CD4-positive, alpha-beta T cell treated with Interleukin-2 at 100 ng/mL for 4 hours (primary cell): ENCODE data around the gene DGAT2.
A peak's percentile ranks its signal among the peaks of the same experiment; 100 is the strongest.

Experiments
- DNase-seq: peaks from one replicate; pipeline ENCODE4 v3.0.0-alpha.2; 2020; ENCODE audit warnings: low spot score

DGAT2 gene

DNA sequence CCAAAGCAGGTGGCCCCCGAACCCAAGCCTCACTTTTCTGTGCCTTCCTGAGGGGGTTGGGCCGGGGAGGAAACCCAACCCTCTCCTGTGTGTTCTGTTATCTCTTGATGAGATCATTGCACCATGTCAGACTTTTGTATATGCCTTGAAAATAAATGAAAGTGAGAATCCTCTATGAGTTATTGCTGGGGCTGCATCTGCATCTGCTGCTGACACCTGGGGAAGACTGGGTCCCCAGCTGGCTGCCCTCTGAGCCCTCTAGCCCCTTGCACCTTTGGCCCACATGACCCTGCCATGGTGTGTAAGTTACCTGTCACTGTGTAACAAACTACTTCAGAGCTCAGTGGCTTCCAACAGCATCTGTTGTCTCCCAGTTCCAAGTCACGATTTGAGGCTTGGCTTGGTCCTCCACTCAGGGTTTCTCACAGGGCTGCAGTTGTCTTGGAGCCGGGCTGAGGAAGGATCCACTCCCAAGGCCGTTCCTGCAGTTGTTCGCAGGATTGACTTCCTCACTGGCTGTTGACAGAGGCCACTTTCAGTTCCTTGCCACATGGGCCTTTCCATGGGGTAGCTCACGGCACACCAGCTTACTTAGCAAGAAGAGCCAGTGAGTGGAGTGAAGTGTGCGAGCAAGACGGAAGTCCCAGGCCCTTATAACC, 32.9 kb downstream of the DGAT2 start:
- DNase-seq = no peak

DNA sequence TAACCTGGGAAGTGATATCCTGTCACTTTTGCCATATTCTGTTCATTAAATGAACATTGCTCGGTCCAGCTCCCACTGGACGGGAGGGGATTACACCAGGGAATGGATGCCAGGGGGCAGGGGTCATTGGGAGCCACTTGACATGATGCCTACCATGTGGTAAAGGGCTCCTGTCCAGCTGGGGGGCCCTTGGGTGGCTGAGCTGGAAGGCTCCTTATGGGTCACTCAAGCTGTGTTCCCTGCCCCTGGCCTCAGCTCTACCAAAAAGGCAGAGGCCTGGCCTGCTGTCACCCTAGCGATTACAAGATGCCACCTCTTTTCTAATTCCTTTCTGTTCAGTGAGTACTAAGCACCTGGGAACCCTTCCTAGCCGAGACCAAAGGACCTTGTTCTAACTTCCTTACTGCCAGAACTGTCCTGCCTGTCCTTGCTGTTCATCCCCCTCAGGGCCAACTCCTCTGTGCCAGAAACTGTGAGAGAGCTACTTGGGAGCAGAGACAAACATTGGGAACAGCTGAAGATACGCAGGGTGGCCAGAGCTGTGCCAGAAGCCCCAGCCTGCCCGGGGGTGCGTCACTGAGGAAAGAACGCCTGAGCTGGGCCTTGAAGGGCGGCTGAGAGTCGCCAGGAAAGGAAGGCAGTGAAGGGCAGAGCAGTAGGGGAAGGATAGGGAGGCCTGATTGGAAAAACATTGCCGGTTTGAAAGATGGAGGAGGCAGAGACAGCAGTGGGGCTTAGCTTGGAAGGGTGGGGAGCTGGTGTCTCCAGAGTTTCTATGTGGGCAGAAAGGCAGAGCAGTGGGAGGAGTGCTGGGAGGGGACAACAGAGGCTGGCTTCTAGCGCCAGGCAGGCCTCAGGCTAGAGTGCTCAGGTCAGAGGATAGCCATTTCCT, 33.7 kb downstream of the DGAT2 start:
- no peak for DNase-seq

DNA sequence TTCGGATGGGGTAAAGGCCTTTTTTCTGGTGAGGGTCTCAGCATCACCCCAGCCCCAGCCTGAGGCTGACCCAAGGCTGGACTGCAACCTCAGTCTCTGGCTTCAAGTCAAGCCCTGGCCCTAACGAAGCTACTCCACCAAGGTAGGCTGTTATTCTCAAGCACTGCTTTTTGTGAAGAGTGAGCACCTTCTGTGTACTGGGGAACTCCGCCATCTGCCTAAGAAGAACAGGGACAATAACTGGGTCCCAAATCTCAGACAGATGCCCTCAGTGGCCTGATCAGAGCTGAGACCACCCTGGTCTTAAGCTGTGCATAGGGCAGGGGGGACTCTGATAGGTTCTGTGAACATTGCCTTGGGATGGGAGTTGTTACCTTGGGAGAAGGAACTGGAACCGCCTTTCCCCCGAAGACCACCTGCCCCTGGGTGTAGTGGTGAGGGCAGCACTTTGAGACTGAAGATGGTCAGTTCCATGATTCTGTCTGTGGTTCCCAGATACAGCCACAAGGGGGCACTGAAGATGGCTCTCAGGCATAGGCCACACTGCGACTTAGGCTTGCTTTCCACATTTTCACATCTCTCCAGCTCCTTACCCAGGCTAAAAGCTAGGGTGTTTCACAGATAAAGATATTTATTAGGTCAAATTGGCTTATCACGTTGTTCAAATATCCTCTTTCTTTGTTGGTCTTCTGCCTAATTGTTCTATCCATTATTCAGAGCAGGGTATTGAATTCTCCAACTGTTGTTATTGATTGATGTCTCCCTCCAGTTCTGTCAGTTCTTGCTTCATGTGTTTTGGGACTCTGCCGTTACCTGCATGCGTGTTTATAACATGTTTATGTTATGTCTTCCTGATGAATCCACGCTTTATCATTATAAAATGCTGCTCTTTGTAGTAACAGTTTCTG, 34.6 kb downstream of the DGAT2 start:
- DNase-seq = peak; percentile 79

DNA sequence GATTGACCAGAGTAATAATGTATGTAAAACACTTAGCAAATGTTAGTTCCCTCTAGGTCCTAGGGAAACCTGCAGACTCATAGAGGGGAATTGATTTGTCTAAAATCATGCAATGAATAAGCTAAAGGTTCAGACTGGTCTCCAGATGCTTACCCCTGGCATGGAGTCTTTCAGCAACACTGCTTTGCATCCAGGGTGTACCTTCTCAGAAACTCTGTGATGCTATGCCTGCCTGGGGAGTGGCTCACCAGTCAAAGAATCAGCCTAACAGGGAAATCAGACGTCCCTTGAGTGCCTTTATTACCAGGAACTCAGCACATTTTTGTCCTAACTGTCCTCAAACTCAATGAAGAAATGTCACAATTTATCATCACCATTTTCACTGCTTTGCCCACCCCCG, 40.5 kb downstream of the DGAT2 start:
- DNase-seq = no peak

DNA sequence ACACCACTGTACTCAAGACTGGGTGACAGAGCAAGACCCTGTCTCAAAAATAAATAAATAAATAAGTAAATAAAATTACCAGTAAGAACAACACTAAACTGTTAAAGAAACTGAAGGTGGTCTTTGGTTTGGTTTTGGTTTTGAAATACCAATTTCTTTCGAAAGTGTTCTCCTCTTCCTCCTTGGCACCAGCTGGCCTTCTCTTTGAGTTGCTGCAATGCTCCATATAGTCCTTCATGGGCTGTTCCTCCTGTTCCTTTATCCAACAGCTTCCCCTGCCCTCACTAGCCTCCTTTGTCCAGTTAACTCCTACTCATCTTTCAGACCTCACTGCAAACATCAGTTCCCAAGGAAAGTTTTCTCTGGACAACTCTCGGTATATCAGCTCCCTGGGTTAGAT, 41.4 kb downstream of the DGAT2 start:
- DNase-seq = no peak

DNA sequence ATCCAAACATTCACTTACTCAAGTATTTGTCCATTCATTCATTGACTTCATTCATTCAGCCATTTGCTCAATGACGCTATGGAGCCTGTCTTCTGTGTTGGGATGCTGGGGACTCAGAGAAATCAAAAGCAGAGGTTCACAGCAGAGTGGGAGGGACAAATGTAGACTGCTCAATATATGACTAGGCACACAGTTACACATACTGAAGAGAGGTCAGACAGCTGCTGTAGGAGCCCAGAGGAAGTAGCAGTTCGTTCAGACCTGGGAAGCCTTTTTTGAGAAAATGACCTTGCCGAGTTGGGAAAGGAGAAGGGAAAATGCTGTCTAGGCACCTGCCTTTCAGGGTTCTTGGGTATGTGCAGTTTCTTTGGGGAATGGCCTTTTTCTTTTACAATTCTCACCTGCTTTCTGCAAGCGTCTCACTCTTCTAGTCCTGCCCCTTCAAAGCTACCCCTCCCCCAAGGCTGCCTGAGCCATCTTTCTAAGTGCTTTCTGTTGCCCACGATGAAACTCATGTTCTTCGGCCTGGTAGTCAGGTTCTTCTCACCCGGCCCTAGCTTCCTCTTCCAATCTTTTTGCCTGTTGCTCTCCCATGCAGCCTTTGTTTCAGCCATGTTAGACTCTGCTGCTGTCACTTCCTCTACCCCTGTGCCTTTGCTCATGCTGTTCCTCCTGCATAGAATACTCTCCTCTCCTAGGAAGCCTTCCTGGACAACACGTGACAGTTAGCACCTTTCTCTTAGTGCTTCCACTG, 42.2 kb downstream of the DGAT2 start:
- DNase-seq = no peak

DNA sequence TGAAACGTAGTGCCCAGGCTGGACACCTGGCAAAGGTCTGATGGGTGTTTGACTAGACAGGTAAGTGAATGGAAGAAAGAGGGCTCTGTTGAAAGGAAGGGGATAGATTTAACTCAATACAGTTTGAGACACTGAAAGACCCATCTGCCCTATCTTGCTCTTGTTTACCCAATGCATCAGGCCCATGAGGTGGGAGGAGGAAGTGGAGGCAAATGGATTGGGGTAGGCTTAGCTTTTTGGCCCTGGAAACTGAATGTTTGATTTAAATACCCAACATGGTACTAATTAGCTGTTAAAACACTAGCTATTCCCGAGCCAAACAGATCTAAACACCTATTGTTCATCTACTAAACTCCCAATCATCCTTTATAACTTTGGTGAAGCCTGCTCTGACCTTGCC, 42.9 kb downstream of the DGAT2 start:
- DNase-seq = no peak

DNA sequence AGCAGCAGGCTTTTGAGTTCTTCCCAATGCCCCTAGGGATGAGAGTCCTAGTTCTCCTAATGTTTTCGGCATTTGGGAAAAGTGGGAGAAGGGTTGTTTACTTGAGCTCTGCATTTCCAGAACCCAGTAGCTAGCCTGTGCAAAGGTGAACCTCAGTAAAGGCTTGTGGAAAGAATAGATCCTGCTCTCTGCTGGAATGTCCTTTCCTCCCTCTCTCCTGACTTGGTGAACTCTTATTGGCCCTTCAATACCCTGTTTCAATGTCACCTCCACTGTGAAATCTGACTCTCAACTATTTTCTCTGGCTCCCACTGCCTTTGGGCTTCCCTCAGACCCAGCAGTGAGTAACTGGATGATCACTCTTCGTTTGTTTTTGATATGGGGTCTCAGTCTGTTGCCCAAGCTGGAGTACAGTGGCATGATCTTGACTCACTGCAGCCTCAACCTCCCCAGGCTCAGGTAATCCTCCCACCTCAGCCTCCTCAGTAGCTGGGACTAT, 44.0 kb downstream of the DGAT2 start:
- DNase-seq = no peak

DNA sequence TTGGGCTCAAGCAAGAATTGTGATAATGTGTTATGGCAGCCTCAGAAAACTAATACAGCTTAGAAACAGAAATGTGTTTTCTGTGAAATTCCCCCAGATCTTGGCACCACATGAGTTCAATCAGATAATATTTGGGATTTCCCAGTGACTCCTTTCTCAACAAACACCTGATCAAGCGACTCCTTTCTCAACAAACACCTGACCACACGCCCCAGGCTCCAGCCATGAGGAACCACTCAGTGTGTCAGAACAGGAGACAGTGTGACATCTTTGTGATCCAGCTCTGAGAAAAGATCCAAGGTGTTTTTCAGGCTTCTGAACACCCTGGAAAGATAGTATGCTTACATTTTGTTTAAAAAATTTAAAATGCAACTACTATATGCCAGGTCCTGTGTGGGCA, 44.5 kb downstream of the DGAT2 start:
- DNase-seq = no peak

DNA sequence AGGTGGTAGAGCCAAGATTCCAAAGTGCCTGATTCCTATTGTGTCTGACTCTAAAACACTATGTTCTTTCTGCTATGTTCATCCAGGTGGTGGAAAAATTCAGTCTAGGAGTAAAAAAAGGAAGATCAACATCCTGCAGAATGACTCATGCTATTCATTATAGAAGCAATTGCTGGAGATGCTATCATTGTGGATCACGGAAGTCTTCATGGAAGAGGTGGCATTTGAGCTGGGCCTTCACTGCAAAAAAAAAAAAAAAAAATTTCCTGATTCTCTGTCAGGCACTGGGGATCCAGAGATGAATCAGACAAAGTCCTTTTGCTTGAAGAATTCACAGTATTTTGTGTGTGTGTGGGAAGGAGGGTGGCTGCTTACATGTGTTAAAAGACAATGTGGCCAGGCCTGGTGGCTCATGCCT, 45.1 kb downstream of the DGAT2 start:
- DNase-seq = no peak

DNA sequence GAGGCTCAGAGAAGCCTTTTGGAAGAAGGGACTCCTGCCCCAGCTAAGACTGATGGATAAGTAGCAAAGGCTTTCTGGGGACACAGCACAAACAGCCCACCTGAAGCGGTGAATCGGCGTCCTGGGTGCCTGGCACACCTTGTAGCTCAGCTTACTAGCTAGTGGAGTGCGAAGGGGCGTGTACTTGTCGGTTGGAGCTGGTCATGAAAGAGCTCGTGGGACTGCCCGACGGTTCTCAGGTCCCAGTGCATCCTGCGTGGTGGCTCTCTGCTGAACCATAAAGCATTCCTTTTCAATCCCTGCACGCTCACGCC, 45.7 kb downstream of the DGAT2 start:
- DNase-seq = no peak

DNA sequence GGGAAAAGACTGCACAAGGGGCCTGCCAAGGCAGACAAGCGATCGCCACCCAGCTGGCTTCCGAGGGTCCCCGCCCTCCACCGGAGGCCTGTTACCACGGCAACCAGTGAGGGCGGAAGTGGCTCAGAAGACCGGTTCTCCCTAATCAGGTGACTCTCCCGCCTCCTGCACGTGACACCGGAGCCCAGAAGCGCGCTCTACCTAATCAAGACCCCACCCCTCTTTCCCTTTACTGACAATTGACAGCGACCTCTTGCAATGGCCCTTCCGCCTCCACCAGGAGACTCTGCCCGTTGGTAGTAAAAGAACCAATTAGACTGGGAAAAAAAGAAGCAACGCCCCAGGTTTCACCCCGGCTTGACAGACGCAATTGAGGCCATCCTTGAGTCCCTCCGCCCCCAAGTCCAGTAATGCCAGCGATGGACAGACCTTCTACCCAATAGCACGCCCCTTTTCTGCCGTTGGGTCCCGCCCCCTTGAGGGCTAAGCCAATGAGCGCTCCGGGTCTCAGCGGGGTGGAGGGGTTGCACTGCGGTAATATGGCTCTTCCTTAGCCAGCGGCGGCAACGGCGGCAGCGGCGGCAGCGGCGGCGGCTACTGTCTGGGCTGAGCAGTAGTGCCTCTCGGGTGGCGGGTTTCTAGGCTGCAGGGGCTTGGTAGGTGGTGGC, 46.2 kb downstream of the DGAT2 start, which contains the start of gene UVRAG:
TSS of gene UVRAG (plus strand) at position 534 of the 668 bp plus-strand sequence. CDS start 198 bp downstream, outside the sequence.
- DNase-seq = peak; percentile 99

DNA sequence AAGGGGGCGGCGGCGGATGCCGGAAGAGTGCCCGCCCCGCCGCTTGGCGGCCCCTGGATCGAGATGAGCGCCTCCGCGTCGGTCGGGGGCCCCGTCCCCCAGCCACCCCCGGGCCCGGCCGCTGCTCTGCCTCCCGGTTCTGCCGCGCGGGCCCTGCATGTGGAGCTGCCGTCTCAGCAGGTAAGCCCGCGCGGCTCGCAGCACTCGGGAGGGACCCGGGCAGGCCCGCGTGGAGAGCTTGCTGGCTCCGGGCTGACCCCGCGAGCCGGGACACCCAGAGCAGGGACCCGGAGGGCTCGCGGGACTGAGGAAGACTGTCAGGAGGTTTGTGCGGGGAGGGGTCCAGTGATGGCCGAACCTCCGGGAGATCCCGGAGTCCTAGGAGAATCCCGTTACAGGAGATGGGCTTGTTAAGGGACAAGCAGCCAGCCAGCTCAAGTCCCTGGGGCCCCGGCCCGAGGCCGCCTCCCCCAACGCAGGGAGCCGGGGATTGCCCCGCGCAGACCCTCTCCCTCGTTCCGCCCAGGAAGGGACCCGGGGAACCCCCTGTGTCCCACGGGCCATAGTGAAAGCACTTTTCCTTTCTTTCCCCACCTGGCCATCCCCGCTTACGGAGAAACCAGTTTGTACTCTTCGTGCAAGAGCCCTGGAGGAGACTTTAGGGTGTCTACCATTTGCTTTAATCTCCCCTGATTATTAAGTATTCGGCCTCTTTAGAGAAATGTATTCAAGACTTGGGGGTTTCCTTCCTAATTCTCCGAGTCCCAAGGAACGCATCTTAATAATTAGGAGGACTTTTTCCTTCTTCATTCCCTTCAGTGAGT, 47.0 kb downstream of the DGAT2 start:
- peak; percentile 37 for DNase-seq

DNA sequence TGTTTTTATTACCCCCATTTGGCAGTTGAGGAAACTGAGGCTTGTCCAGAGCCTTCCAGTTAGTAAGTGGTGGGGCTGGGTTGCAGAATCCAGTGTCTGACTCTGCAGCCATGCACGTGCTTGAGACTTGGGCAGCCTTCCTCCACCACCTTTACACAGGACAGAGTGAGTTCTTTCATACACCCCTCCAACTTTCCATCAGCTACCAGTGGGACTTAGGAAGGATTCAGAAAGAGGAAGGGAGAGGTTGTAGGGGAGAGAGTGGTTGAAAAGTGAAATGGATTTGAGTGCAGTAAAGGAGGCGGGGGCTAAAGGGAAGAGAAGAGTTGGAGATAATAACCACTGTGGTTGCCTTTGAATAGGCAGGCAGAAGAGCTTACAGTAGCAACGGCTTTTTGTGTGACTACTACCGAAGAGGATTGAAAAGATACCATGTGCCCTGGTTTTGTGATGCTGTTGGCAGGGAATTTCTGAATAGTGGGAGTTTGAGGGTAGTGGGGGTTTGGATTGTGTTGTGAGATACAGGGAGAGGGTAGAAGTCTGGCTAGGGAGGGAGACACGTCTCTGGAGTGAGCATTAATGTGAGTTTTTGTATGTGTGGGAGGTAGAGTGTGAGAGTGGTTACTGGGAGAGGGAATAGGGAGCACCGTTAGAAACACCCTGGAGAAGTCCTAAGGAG, 48.1 kb downstream of the DGAT2 start:
- no peak for DNase-seq

DNA sequence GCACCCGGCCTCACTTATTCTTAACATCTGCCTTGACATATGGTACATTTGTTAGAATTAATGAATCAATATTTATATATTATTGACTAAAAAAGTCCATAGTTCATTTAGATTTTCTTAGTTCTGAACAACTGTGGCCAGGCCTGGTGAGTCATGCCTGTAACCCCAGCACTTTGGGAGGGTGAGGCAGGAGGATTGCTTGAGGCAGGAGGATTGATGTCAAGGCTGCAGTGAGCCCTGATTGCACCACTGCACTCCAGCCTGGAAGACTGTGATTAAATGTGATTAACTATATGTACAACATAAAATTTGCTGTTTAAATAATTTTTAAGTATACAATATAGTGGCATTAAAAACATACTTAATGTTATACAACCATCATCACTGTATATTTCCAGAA, 52.1 kb downstream of the DGAT2 start:
- DNase-seq = no peak

DNA sequence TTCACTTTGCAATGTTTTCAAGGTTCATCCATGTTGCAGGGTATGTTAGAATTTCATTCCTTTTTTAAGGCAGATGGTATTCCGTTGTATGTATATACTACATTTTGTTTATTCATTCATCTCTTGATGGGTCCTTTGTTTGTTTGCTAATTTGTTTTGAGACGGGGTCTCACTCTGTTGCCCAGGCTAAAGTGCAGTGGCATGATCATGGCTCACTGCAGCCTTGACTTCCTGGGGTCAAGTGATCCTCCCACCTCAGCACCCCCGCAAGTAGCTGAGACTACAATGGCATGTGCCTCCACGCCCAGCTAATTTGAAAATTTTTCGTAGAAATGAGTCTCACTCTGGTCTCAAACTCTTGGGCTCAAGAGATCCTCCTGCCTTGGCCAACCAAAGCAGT, 52.6 kb downstream of the DGAT2 start:
- no peak for DNase-seq

DNA sequence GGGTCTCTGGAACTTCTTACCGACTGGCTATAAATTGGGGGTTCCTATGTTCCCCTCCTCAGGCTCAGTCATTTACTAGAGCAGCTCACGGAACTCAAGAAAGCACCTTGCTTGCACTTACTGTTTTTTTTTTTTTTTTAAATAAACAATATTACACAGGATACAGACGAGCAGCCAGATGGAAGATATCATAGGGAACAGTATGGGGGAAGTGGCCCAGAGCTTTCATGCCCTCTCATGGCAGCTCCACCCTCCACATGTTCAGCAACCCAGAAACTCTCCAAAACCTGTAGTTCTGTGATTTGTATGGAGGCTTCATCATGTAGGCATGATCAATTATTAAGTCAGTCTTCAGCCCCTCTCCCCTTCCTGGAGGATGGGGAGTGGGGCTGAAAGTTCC, 54.0 kb downstream of the DGAT2 start:
- DNase-seq = no peak

DNA sequence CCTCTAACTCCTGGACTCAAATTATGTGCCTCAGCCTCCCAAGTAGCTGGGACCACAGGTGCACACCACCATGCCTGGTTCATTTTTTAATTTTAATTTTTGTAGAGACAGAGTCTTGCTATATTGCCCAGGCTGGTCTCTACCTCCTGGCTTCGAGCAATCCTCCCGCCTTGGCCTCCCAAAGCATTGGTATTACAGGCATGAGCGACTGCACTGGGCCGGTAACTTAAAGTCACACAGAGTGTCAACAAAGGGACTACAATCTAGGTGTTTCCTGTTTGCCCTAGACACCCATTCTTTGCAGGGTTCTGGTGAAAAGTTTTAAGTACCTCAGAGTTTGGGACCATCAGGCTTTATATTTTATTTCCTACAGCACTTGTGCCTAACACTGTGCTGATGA, 54.8 kb downstream of the DGAT2 start:
- no peak for DNase-seq

DNA sequence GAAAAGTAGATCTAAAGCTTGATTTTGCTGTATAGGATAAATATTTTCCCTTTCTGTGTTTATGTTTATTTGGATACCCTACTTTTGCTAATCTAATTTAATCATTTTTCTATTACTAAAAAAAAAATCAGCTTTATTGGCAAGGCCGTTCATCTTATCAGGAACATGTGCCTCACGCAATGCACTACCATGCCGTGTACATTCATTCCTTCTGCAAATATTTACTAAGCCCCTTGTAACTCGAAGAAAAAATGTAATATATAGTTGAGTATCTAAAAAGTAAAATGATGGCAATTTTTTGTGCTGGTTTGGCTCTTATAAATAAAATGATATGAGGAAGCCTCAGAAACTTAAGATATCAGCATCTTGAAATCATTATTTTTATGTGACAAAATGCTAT, 55.4 kb downstream of the DGAT2 start:
- no peak for DNase-seq
